NCI-H1092 (cell line): ENCODE data around the gene TCTA.

Experiments
- DNase-seq: peaks from one replicate; lab custom pipeline; 2025; lab: John Stamatoyannopoulos, UW

TCTA gene

GRCh38 chr3:49460956-49461355 is 48.7 kb downstream of the TCTA start:
- DNase-seq: no peak

- DNase-seq: no peak
Observed at GRCh38 chr3:49461443-49462171, 49.4 kb downstream of the TCTA start.

GRCh38 chr3:49462222-49462621 is 50.0 kb downstream of the TCTA start:
- no peak for DNase-seq

GRCh38 chr3:49465270-49466034 is 53.2 kb downstream of the TCTA start:
- DNase-seq: no peak
